GM20000 (cell line): Measurements from ENCODE around the gene COX19.

ENCODE experiments used
- DNase-seq: peaks from one replicate; pipeline ENCODE4 v3.0.0; 2012; ENCODE audit warnings: low spot score
- CTCF ChIP-seq: IDR thresholded peaks from 2 replicates; pipeline ENCODE4 v1.5.1; 2012; ENCODE audit warnings: mild to moderate bottlenecking, control low read depth; ENCODE audit errors: extremely low read depth, missing control alignments

The COX19 gene

GRCh38 chr7:986766-987751 is 11.7 kb upstream of the COX19 start:
- TF ChIP-seq CTCF = no peak
- no peak for DNase-seq

GRCh38 chr7:985915-986741 is 10.8 kb upstream of the COX19 start:
- no peak for TF ChIP-seq CTCF
- DNase-seq = no peak

GRCh38 chr7:985127-985416 is 9.7 kb upstream of the COX19 start:
- DNase-seq = no peak

GRCh38 chr7:984361-985126 is 9.2 kb upstream of the COX19 start:
- no peak for DNase-seq
- no peak for TF ChIP-seq CTCF

More at GRCh38 chr7:985127-985416, 9.7 kb upstream of the COX19 start:
- no peak for TF ChIP-seq CTCF

GRCh38 chr7:983616-984071 is 8.3 kb upstream of the COX19 start:
- TF ChIP-seq CTCF = no peak
- DNase-seq = no peak

- no peak for TF ChIP-seq CTCF
- DNase-seq = no peak
Observed at GRCh38 chr7:983004-983615, 7.8 kb upstream of the COX19 start, which contains the start of gene CYP2W1. Gene CYP2W1 (plus strand): TSS chr7:983181. CDS start chr7:983212, 31 bp downstream.
